GM12875 (cell line): ENCODE data around the gene KIF16B.

ENCODE experiments used
- H3K4me3 ChIP-seq: one replicate; pipeline ENCODE4 v1.5.1; 2011; ENCODE audit warnings: low read depth, low read length, control low read depth
- CTCF ChIP-seq: IDR thresholded peaks from 2 replicates; pipeline ENCODE4 v1.5.1; 2011; ENCODE audit warnings: low read depth, mild to moderate bottlenecking, control low read depth, inconsistent platforms, low read length, moderate library complexity, borderline replicate concordance; ENCODE audit not compliant: insufficient read depth

Gene KIF16B

DNA sequence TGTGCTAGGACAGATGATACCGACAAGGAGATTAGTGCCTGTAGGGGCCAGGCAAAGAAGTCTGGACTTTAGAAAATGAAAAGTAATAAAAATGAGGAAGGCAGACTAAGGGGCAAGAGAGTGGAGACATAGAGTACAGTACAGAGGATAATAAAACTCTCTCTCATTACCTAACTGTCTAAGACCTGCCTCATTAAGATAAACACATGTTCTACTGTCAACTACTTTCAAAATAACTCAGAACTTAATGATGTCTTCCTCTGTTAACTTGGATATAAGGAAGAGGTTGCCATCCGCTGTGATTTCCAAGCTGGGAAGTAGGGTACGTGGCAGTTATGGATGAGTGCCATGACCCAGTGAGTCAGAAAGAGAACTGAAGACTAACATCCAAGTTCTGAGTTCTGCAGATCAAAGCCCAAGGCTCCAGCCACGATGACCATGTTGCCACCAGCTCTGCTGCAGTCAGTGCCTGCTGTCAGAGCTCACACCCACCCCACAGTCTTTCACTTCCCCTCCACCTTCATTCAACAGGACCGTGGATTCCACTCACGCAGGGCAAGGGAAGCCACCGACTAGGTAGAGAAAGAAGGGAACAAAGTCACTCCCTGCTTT, 81.8 kb downstream of the KIF16B start:
- no peak for TF ChIP-seq CTCF
- H3K4me3 ChIP-seq, result no peak overlapping the region

GRCh38 chr20:16490696-16491095, 82.6 kb downstream of the KIF16B start:
- no peak overlapping the region for H3K4me3 ChIP-seq
- no peak for TF ChIP-seq CTCF

GRCh38 chr20:16488616-16489015, 84.6 kb downstream of the KIF16B start:
- no peak for TF ChIP-seq CTCF

DNA sequence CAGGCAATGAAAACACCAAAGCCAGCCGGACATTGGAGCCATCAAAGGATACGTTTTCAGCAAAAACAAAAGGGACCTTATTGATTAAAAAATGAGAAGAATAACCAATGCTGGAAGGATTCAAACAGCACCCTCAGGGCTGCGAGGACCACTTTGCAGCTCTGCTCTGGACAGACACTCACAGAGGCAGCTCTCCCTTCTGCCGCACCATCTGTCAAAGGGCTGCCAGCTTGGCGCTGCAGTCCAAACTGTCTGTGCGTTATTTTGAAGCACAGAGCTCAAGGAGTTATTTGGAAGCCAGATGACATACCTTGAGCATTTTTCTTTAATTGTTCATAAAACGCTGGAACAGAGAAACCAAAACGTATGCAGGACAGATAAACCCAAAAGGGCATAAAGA, 85.2 kb downstream of the KIF16B start:
- H3K4me3 ChIP-seq, result no peak overlapping the region
- no peak for TF ChIP-seq CTCF

More at GRCh38 chr20:16488616-16489015, 84.6 kb downstream of the KIF16B start:
- H3K4me3 ChIP-seq, result no peak overlapping the region

DNA sequence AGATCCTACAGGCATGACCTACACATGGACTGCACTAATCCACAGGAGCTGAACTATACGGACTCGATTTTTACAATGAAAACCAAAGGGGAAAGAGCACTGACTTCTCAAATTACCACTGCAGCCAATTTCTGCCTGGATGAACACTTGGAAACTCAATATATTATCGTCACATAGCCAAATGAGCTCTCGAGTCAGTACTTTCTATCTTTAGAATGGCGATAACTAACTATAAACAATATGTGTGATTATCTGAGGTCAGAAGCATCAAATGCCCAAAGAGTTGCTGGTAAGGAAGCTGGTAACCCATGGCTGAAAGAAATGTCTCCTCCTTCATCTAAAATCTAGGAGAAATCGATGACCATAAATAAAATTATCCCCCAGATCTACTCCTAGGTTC, 86.7 kb downstream of the KIF16B start:
- TF ChIP-seq CTCF, result no peak
- H3K4me3 ChIP-seq, result no peak overlapping the region

DNA sequence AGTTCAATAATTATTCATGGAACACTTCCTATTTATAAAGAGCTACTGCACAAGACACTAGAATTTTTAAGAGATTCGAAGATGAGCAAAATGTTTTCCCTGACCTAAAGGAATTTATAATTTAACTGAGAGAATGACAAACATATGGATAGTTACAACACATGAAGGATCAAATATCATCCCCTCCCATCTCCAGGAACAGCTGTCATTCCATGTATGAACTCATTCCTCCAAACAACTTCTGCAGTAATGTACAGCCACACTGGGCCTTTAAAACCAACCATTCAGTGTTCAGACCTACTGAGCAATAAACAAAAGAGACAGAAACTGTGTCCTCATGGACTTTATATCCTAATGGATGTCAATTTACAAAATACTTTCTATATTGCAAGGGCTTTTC, 87.8 kb downstream of the KIF16B start:
- no peak overlapping the region for H3K4me3 ChIP-seq
- TF ChIP-seq CTCF, result no peak

GRCh38 chr20:16483024-16483423, 90.2 kb downstream of the KIF16B start:
- H3K4me3 ChIP-seq, result no peak overlapping the region
- TF ChIP-seq CTCF, result no peak
